Measurements from ENCODE around the gene REPS1. TPM values are rescaled to one million over a fixed set of nuclear protein-coding genes. Genes with fewer than 3 reads are reported as not detected.

Gene REPS1
- total and polyA plus RNA-seq, 11 donors, result 16.3 to 65.8 (median 38.3) TPM

DNA sequence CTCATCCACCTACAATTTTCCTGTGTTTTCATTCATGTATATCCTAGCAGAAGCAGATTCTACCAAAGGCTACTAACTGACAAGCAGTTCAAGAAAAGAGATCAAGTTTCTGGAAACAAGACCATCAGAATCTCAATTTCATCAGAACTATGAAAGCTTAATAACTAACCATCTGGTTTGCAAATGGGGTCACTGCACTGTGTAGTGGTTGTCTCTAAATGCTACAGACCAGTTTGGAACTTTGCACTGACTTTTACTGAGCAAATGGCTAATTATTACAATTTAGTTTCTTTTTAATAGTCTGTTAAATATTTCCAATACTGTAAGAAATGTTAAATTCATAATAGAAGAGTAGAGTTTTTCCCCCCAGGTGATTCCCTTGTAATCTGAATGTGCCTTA lies 64.5 kb downstream of the REPS1 start:
- Histone ChIP-seq H3K9me3 (no peaks in the 10 kb centered on the region), H3K27ac (no peak overlapping the region)
- intact Hi-C loops (cut with DNase I), result loop anchor here in 1 of 10 donors (10.0 kb wide), 1 partner anchor 441 kb away; no protein-coding TSS in a partner anchor

GRCh38 chr6:138920906-138921305 lies 67.1 kb downstream of the REPS1 start:
- H3K4me1 ChIP-seq, result no peaks in the 10 kb centered on the region
- no peak for TF ChIP-seq CTCF (IDR thresholded peaks at IDR 0.05)
- no peak for TF ChIP-seq POLR2A (IDR thresholded peaks at IDR 0.05)
- H3K4me3 ChIP-seq, result no peak overlapping the region
- H3K36me3 ChIP-seq, result peaks cover 0 to 78% (median 54%) of the 10 kb centered on the region in 9 donors
- DNase-seq, result no peak
- no peak for ATAC-seq
- H3K27me3 ChIP-seq, result no peaks in the 10 kb centered on the region
- intact Hi-C loops (cut with DNase I), result loop anchor here in 1 of 10 donors (10.0 kb wide), 1 partner anchor 444 kb away; no protein-coding TSS in a partner anchor
- no peak overlapping the region for H3K27ac ChIP-seq
- 77 to 82% (median 79%) methylated on average over 3 of the region's 3 CpGs for WGBS, 4 donors
- no peaks in the 10 kb centered on the region for H3K9me3 ChIP-seq

More for the DNA sequence above, 64.5 kb downstream of the REPS1 start:
- no peaks in the 10 kb centered on the region for H3K27me3 ChIP-seq
- no peak for TF ChIP-seq POLR2A (IDR thresholded peaks at IDR 0.05)
- no peak for TF ChIP-seq CTCF (IDR thresholded peaks at IDR 0.05)
- DNase-seq (no peak), ATAC-seq (no peak)
- no peak overlapping the region for H3K4me3 ChIP-seq
- H3K4me1 ChIP-seq, result no peaks in the 10 kb centered on the region
- peaks cover 0 to 78% (median 49%) of the 10 kb centered on the region in 9 donors for H3K36me3 ChIP-seq

GRCh38 chr6:138914701-138915100 lies 73.4 kb downstream of the REPS1 start:
- peaks cover 0 to 100% (median 88%) of the 10 kb centered on the region in 9 donors for H3K36me3 ChIP-seq
- no peak overlapping the region for H3K4me3 ChIP-seq
- no peaks in the 10 kb centered on the region for H3K9me3 ChIP-seq
- no peak overlapping the region for H3K27ac ChIP-seq
- 77 to 86% (median 79%) methylated on average over 1 of the region's 1 CpG for WGBS, 4 donors
- ATAC-seq, result no peak
- TF ChIP-seq POLR2A (IDR thresholded peaks at IDR 0.05) (no peak), CTCF (IDR thresholded peaks at IDR 0.05) (no peak)
- intact Hi-C loops (cut with DNase I), result loop anchor here in 3 of 10 donors (10.0 kb wide), 1 partner anchor 70 kb away; the partner anchor contains the start of gene REPS1 (in 3 of the 3)
- H3K4me1 ChIP-seq, result peaks cover 0 to 3% (median 0%) of the 10 kb centered on the region in 12 donors
- DNase-seq, result no peak
- no peaks in the 10 kb centered on the region for H3K27me3 ChIP-seq

DNA sequence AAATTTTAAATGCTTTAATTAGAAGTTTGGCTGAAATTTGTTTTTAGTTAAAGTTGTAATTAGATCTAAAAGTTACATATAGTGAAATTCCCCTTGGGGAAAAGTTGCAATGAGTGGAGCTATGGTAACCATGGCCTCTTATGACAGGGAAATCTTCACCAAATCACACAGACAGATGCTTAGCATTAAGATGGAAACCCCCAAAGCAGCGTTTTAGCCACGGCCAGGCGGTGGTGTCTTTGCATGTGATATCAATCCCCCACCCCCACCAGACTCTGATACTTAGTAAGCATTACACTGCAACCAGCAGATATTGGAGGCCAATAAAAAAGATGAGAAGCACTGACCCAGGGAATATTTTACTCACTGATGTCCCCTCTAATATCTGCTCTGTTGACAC lies 75.7 kb downstream of the REPS1 start:
- H3K4me3 ChIP-seq, result no peak overlapping the region
- TF ChIP-seq CTCF (IDR thresholded peaks at IDR 0.05) (no peak), POLR2A (IDR thresholded peaks at IDR 0.05) (no peak)
- WGBS, 4 donors, result 69 to 82% (median 75%) methylated on average over 3 of the region's 3 CpGs
- no peaks in the 10 kb centered on the region for H3K9me3 ChIP-seq
- H3K27me3 ChIP-seq, result no peaks in the 10 kb centered on the region
- DNase-seq, result no peak
- peaks cover 0 to 100% (median 92%) of the 10 kb centered on the region in 9 donors for H3K36me3 ChIP-seq
- intact Hi-C loops (cut with DNase I), result loop anchor here in 3 of 10 donors (10.0 kb wide), 1 partner anchor 72 kb away; the partner anchor contains the start of gene REPS1 (in 3 of the 3)
- H3K27ac ChIP-seq, result no peak overlapping the region
- H3K4me1 ChIP-seq, result peaks cover 0 to 3% (median 0%) of the 10 kb centered on the region in 12 donors
- ATAC-seq, result no peak
